ENCODE data around the gene MMP23B. TPM values are rescaled to one million over a fixed set of nuclear protein-coding genes. Genes with fewer than 3 reads are reported as not detected.

Gene MMP23B
- total RNA-seq, 2 donors from 2014 or later = 14.7 to 19.9 TPM

- H3K9me3 ChIP-seq (ENCODE audit: control insufficient read depth, low read length) = no peaks in the 10 kb centered on the region
- TF ChIP-seq CTCF (conservative IDR thresholded peaks at IDR 0.05) = no peak
- 0% methylated on average over 40 to 107 of the region's 107 CpGs for WGBS, 2 experiments (ENCODE audit: insufficient coverage in 1 of 2, insufficient read length in 1 of 2)
- Mint-ChIP-seq H3K9me3 (no peaks in the 10 kb centered on the region), H3K4me1 (peaks cover 1% of the 10 kb centered on the region), H3K27me3 (ENCODE audit: insufficient read depth) (no peaks in the 10 kb centered on the region), H3K4me3 (peak within 1 kb of the TSS; percentile 87), H3K27ac (peak within 1 kb of the TSS; percentile 93), H3K36me3 (ENCODE audit: low read depth) (peaks cover 11% of the 10 kb centered on the region)
- peaks cover 18% of the 10 kb centered on the region for H3K36me3 ChIP-seq (ENCODE audit: control insufficient read depth, insufficient read depth, low read length)
- H3K27ac ChIP-seq (ENCODE audit: low read depth, low read length) = peak within 1 kb of the TSS; percentile 100
- H3K27me3 ChIP-seq (ENCODE audit: control insufficient read depth, insufficient read depth, low read length, poor library complexity, severe bottlenecking) = no peaks in the 10 kb centered on the region
- H3K9ac ChIP-seq (ENCODE audit: extremely low read depth, low read length, poor library complexity, severe bottlenecking) = peak within 1 kb of the TSS; percentile 87
- peaks cover 8% of the 10 kb centered on the region for H3K4me1 ChIP-seq (ENCODE audit: control insufficient read depth, insufficient read depth, low read length)
- peak within 1 kb of the TSS; percentile 96 for H3K4me3 ChIP-seq (ENCODE audit: low read length)
- DNase-seq = peak; percentile 99
Measured at GRCh38 chr1:1615256-1616044, 16.5 kb upstream of the MMP23B start, which contains the start of gene MIB2. Gene MIB2 (plus strand): TSS chr1:1615500. CDS start chr1:1623453, 7,953 bp downstream.

- WGBS, 2 experiments (ENCODE audit: insufficient coverage in 1 of 2, insufficient read length in 1 of 2) = 10 to 20% methylated on average over 20 to 80 of the region's 80 CpGs
- Mint-ChIP-seq H3K4me1 (no peaks in the 10 kb centered on the region), H3K36me3 (ENCODE audit: low read depth) (peaks cover 11% of the 10 kb centered on the region), H3K27me3 (ENCODE audit: insufficient read depth) (no peaks in the 10 kb centered on the region), H3K9me3 (no peaks in the 10 kb centered on the region), H3K27ac (peak overlapping the region; percentile 52), H3K4me3 (peak overlapping the region; percentile 87)
- no peaks in the 10 kb centered on the region for H3K9me3 ChIP-seq (ENCODE audit: control insufficient read depth, low read length)
- DNase-seq = peak; percentile 68
- no peak for TF ChIP-seq CTCF (conservative IDR thresholded peaks at IDR 0.05)
- H3K4me3 ChIP-seq (ENCODE audit: low read length) = peak overlapping the region; percentile 96
- H3K36me3 ChIP-seq (ENCODE audit: control insufficient read depth, insufficient read depth, low read length) = peaks cover 18% of the 10 kb centered on the region
- no peak overlapping the region for H3K27ac ChIP-seq (ENCODE audit: low read depth, low read length)
- H3K9ac ChIP-seq (ENCODE audit: extremely low read depth, low read length, poor library complexity, severe bottlenecking) = peak overlapping the region; percentile 50
- peaks cover 8% of the 10 kb centered on the region for H3K4me1 ChIP-seq (ENCODE audit: control insufficient read depth, insufficient read depth, low read length)
- no peaks in the 10 kb centered on the region for H3K27me3 ChIP-seq (ENCODE audit: control insufficient read depth, insufficient read depth, low read length, poor library complexity, severe bottlenecking)
Measured at GRCh38 chr1:1616045-1616790, 15.8 kb upstream of the MMP23B start.

GRCh38 chr1:1616838-1617237, 15.1 kb upstream of the MMP23B start:
- Histone ChIP-seq H3K4me3 (ENCODE audit: low read length) (peak overlapping the region; percentile 96), H3K27me3 (ENCODE audit: control insufficient read depth, insufficient read depth, low read length, poor library complexity, severe bottlenecking) (no peaks in the 10 kb centered on the region), H3K27ac (ENCODE audit: low read depth, low read length) (no peak overlapping the region), H3K9me3 (ENCODE audit: control insufficient read depth, low read length) (no peaks in the 10 kb centered on the region), H3K36me3 (ENCODE audit: control insufficient read depth, insufficient read depth, low read length) (peaks cover 18% of the 10 kb centered on the region), H3K4me1 (ENCODE audit: control insufficient read depth, insufficient read depth, low read length) (peaks cover 8% of the 10 kb centered on the region), H3K9ac (ENCODE audit: extremely low read depth, low read length, poor library complexity, severe bottlenecking) (peak overlapping the region; percentile 50)
- Mint-ChIP-seq H3K36me3 (ENCODE audit: low read depth) (peaks cover 11% of the 10 kb centered on the region), H3K4me3 (peak overlapping the region; percentile 87), H3K27me3 (ENCODE audit: insufficient read depth) (no peaks in the 10 kb centered on the region), H3K9me3 (no peaks in the 10 kb centered on the region), H3K4me1 (no peaks in the 10 kb centered on the region), H3K27ac (no peak overlapping the region)
- DNase-seq = peak; percentile 49
- TF ChIP-seq CTCF (conservative IDR thresholded peaks at IDR 0.05) = no peak
- 85 to 86% methylated on average over 15 to 19 of the region's 19 CpGs for WGBS, 2 experiments (ENCODE audit: insufficient coverage in 1 of 2, insufficient read length in 1 of 2)

Measured in endodermal cell (in vitro differentiated cells).